Right ventricle myocardium inferior (tissue), 1 donor: ENCODE measurements around the gene JPH4. TPM values are rescaled to one million over a fixed set of nuclear protein-coding genes. Genes with fewer than 3 reads are reported as not detected.
"Not testable (repeated sequence)": the region's sequence is repeated elsewhere in the genome, so short reads cannot be mapped to it uniquely, and the experiment has no call there.

Experiments
- ATAC-seq: fragments of 200-7000 bp; cut with Tn5 transposase; one replicate; pipeline ENCODE4 v1.9.1; 2020; ENCODE audit warnings: mild to moderate bottlenecking, moderate library complexity
- DNase-seq: peaks from one replicate; pipeline ENCODE4 v3.0.0; 2021; ENCODE audit errors: missing footprints
- intact Hi-C: fragments of 100-400 bp; cut with DNase I; formaldehyde crosslinking; loops from one replicate; pipeline ENCODE4 v1.11.0; 2022
- total RNA-seq: library from RNA; stranded (reverse); fragmentation: NEBNext Ultra II Directional; extraction: Animal tissue kit (Norgen Biotek cat#: 25700); gene quantifications from one replicate; pipeline ENCODE4 v1.2.1, GENCODE V29; 2021
- donor health status: DM: no; HTN: yes; CAD: no; lungs with severe emphysema.

JPH4 gene
- total RNA-seq, 1 donor from 2014 or later, result 0.24 TPM

DNA sequence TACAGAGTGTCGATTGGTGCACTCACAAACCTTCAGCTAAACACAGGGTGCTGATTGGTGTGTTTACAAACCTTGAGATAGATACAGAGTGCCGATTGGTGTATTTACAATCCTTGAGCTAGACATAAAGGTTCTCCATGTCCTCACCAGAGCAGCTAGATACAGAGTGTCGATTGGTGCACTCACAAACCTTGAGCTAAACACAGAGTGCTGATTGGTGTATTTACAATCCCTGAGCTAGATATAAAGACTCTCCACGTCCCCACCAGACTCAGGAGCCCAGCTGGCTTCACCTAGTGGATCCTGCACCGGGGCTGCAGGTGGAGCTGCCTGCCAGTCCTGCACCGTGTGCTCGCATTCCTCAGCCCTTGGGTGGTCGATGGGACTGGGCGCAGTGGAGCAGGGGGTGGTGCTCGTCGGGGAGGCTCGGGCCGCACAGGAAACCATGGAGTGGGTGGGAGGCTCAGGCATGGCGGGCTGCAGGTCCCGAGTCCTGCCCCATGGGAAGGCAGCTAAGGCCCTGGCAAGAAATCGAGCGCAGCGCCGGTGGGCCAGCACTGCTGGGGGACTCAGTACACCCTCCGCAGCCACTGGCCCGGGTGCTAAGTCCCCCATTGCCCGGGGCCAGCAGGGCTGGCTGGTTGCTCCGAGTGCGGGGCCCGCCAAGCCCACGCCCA, 6.1 kb upstream of the JPH4 start:
- ATAC-seq, DNase-seq, intact Hi-C loops: not testable (repeated sequence)

DNA sequence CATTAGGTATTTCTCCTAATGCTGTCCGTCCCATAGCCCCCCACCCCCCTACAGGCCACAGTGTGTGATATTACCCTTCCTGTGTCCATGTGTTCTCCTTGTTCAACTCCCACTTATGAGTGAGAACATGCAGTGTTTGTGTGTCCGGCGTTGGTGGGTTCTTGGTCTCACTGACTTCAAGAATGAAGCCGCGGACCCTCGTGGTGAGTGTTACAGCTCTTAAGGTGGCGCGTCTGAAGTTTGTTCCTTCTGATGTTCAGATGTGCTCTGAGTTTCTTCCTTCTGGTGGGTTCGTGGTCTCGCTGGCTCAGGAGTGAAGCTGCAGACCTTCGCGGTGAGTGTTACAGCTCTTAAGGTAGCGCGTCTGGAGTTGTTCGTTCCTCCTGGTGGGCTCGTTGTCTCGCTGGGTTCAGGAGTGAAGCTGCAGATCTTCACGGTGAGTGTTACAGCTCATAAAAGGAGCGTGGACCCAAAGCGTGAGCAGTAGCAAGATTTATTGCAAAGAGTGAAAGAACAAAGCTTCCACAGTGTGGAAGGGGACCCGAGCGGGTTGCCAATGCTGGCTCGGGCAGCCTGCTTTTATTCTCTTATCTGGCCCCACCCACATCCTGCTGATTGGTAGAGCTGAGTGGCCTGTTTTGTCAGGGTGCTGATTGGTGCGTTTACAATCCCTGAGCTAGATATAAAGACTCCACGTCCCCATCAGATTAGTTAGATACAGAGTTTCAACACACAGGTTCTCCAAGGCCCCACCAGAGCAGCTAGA, 5.4 kb upstream of the JPH4 start:
- intact Hi-C loops, ATAC-seq, DNase-seq: not testable (repeated sequence)

DNA sequence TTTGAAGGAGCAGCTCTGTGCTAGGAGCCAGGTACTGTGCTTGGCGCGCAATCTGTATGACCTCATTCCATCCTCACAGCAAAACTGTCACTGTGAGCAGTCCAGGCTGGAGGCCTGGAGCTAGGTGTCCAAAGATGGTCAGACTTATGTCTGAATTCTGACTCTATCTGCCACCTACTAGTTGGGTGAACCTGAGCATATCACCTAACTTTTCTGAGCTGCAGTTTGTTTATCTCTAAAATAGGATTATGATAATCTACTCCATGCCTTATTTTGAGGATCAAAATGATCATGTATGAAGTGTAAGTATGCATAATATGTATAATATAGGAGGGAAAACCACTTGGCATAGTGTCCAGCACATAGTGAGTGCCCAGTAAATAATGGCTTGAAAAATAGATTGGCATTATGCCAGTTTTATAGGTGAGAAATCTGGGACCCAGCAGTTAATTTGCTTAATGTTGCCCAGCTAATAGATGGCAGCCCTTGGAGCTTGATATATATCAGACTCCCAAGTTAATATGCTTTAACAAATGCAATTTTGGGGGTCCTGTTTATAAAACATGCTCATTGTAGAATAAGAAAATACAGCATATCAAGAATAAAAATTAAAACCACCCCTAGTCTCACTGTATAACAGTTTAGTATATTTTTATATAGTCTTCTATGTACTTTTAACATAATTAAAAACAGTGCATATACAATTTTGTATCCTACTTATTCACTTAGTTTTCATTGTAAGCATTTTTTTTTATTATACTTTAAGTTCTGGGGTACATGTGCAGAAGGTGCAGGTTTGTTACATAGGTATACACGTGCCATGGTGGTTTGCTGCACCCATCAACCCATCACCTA, 4.5 kb upstream of the JPH4 start:
- no peak for DNase-seq
- intact Hi-C loops, result no loop called here
- no peak for ATAC-seq

DNA sequence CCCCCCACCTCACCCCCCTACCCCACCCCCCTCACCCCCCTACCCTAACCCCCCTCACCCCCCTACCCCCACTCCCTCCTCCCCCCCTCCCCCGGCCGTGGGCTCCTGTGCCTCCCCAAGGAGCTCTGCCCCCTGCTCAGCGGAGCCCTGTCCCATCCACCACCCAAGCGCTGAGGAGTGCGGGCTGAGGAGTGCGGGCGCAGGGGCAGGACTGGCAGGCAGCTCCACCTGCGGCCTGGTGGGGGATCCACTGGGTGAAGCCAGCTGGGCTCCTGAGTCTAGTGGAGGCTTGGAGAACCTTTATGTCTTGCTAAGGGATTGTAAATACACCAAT, 2.3 kb upstream of the JPH4 start:
- no peak for DNase-seq
- no peak for ATAC-seq
- intact Hi-C loops, result no loop called here

DNA sequence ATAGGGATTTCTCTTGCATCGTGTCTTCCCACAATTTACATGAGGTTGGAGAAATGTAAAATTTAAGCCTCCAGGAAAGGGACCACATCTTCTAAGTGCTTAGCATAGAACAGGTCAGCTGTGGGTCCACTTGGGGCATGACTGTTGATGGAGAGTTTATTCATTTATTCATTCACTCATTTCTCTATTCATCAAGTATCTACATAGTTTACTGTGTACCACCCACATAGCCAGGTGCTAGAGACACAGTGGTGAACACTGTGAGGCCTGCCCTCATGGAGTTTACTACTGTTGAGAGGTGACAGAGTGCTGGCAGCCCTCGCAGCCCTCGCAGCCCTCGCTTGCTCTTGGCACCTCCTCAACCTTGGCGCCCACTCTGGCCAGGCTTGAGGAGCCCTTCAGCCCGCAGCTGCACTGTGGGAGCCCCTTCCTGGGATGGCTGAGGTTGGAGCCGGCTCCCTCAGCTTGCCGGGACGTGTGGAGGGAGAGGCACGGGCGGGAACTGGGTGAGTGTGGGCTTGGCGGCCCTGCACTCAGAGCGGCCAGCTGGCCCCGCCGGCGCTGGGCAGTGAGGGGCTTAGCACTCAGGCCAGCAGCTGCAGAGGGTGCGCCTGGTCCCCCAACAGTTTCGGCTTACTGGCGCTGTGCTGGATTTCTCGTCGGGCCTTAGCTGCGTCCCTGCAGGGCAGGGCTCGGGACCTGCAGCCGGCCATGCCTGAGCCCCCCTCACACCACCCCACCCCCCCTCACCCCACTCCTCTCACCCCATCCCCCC, 1.7 kb upstream of the JPH4 start:
- intact Hi-C loops, result no loop called here
- ATAC-seq (no peak), DNase-seq (no peak)

DNA sequence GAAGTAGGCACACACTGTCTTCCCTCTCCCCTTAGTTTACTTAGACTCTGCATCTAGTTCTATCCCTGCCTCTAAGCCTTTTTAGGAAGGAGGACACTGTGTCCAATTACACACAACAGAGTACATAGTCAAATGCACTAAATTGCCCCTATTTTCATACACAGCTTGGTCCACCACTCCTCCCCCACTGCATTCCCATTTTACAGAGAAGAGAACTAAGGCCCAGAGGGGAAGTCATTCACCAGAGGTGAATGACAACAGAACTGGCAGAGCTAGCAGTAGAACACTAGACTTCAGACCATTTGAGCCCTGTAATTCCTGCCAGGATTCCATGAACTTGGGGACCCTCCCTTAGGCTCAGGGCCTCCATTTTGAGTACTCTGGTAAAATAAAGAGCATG, 1.1 kb upstream of the JPH4 start:
- intact Hi-C loops, result no loop called here
- ATAC-seq (no peak), DNase-seq (no peak)

DNA sequence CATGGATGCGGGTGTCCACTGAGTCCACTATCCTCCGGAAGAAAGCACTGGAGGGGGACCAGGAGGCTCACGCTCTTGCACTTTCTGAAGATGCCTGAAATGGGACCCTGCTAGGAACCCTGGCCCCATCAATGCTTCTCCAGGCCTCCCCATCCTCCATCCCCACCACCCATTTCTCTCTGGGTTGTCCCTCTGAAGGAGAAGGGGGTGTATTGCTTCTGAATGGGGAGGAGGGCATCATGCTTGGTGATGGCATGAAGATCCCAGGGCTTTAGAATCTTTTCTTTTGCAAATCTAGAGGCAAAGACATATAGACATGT, 681 bp upstream of the JPH4 start:
- ATAC-seq, result no peak
- intact Hi-C loops, result no loop called here
- no peak for DNase-seq

DNA sequence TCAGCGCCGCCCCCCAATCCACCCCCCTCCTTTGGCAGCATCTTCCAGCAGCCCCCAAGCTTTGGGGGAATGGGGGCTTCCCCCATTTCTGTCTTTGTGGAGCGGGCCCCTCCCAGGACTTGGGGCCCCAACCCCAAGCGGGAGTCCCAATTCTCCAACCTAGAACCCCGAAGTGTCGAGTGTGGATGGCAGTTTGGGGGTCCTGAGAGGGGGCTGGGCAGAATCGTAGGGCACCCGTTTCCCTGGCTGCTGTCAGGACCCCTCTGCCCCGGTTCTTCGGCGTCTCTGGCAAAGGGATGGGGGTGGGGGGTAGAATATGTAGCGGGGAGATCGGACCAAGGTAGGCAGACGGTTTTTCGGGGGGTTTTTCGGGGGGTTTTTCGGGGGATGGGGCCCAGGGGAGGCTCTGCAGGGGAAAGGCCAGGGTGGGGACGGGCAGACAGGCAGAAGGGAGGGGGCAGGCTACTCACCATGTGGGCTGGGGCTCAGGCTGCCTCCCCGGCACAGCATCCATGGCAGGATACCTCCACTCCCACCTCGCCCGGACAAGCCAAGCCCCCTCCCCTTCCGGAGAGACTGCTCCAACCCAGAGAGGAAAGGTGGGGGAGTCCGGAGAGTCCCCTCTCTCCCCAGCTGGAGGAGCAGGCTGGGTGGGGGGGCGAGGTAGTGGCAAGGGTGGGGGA, 739 bp downstream of the JPH4 start:
- intact Hi-C loops, result no loop called here
- ATAC-seq, result no peak
- DNase-seq, result no peak

DNA sequence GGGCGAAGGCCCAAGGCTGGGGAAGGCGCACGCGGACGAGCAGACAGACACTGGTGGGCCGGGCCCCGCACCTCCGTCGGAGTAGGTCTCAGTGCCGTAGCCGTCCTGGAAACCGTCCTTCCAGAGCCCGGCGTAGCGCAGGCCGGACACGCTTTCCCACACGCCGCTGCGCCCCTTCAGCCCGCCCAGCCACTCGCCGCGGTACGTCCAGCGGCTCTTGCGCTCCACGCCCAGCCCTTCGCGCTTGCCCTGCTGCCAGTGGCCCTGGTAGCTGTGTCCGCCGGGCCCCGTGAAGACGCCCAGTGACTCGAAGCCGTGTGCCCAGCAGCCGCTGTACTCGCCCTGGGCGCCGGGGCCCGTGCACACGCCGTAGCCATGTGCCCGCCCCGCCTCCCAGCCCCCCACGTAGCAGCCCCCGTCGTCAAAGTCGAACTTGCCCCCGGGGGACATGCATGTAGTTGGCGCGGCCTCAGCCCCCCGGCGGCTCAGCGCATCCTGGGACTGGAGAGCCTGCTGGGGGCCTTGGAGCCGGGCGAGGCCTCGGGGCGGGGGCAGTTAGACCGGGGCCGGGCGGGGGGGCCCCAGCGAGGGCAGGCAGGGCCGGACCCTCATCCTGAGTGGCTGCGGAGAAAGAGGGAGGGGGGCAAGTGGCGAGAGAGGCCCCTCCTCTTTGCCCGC, 1.4 kb downstream of the JPH4 start:
- no peak for DNase-seq
- peak; percentile 12 for ATAC-seq
- intact Hi-C loops, result no loop called here

DNA sequence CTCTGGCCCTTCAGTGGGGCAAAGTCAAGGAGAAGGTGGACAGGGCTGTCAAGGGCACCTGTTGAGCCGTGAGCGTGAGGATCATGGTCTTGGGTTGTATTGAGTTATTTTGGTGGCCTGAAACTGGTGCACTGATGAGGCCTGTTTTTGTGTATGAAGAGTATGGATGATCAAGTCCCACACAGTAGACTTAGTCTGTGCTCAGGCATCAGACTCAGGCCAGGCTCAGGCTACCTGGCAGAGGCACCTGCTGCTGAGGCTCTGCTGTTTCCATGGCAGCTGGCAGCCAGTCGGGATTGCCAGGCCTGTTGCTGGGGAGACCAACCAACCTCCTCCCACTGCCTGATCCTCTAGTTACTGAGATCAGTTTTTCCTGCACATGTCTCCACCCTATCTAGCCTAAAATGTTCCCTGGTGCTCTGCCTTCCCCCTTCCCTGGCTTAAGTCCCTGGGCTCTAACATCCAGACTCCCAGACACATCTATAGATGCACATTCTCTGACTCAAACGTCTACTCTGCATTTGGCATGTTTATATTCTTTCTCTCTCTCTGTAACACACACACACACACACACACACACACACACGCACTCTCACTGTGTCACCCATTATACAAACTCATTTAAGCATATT, 5.1 kb downstream of the JPH4 start:
- DNase-seq, result no peak
- intact Hi-C loops, result no loop called here

DNA sequence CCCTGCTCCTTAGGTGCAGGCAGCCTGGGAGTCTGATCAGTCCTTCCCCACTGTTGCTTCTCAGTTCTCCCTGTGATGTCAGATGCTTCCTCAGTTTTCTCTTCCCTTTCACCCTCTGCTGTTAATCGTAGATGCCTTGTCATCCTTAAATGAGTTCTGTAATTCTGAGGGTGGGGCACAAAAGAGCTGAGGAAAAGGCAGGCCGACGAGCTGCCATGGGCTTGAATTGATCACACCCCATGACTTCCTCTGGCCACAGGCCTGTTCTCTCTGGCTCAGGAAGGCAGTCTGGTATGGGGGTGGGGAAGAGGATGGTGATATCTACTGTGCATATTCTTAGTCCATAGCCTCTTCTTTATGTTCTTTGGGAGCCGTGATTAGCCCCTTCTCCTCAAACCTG, 5.8 kb downstream of the JPH4 start:
- DNase-seq (no peak), ATAC-seq (peak; percentile 37)
- intact Hi-C loops, result no loop called here

More for the DNA sequence above, 5.1 kb downstream of the JPH4 start:
- ATAC-seq, result no peak

DNA sequence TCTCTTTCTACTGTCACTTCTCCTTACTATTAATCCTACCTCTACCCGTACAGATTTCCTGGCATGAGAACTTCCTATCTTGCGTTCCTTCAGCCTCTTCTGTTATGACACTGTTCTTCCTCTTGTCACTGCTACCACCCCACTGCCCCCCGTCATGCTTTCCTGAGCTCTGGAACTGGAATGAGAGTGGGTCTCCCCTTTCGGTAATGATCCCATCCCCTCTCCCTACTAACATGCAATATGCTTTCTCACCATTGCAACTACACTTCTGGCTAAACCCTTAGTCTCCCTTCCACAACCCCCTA, 6.1 kb downstream of the JPH4 start:
- DNase-seq, result no peak
- intact Hi-C loops, result no loop called here
- ATAC-seq, result no peak

DNA sequence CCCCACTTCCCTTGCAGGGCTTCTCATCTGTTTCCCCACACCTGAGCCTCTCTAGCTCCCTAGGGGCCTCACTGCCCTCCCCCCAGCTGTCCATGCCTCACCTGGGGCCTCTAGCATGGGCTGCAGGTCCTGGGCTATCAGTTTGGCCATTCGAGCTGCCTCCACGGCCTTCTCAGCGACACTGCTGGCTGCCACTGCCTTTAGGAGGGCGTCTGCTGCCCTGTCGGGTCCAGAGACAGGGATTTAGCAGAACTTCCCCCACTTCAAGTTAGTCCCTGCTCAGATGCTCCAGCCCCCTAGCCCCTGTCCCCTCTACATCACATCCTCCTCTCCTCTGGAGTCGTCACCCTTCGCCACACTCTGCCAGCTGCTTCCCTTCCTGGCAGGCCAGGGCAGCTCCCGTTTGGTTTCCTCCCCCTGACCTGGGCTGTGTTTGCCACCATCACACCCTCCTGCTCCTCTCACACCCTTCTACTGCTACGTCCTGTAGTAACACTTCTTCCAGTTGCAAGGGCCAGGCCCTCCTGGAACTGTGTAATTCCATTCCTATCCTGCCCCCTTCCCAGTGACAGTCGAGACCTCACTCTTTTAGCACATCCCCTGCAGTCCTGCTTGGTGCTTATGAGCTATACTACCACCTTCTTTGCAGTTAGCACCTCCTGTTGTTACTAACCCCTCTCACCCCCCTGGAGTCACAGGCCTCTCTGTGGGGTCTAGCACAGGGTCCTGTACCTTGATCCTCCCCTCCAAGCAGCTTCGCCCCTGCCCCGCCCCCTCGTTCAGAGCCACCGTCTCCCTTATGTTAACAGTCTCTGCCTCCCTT, 6.7 kb downstream of the JPH4 start:
- intact Hi-C loops, result no loop called here
- ATAC-seq (no peak), DNase-seq (no peak)

DNA sequence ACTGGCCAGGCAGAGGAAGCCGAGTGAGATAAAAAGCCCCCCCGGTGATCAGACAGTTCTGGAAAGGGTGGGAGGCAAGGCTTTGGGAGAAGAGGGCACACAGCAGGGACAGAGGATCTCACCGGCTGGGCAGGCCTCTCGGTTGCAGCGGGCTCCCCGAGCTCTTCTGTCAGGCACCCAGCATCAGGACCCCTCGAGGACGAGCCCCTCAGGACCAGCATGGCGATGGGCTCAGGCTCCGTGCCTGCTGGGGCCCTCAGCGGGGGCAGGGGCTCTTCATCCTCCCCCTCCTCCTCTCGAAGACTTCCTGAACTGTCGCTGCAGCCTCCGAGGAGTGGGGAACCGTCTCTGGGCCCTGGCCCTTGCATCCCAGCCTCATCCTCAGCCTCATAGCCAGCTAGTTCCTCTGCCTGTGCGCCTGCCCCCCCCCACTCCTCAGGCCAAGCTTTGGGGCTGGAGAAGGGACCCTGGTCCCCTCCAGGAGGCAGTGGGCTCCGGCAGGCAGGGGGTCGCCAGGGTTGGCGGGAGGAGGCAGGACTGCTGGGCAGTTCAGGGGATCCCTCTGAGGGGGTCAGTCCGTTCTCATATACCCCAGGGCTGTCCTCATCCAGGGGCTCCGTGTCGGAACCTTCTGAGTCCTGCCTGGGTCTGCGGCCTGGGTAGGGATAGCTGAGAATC, 7.6 kb downstream of the JPH4 start:
- intact Hi-C loops, result no loop called here
- no peak for ATAC-seq
- no peak for DNase-seq

DNA sequence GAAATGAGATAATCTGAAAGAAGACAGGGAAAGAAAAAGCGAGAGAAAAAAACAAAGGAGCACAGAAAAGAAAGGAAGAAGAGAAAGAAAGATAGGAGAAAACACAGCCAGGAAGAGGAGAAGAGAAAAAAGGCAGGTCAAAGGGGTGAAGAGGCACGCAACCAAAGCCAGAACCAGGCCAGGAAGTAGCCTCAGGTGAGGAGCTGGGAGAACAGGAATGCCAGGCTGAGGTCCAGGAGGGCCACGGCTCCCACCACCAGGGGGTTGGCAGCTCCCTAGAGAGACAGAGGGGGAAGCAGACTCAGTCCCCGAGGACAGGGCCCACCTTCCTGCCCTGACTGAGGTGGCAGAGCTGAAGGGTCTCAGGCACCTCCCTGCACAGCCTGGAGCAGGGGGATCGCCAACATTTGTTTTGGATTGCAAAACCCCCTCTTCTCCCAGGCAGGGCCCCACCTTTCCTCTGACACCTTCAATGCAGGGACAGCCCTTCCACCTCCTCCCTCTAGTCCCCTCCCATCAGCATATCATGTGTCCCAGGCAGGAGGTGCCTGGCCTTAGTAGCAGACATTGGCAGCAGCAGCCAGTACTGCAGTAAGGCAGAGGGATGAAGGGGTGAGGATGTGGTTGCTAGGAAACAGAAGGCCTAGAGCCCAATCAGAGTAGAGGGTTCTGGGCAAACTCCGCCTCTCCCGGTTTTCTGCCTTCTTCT, 9.0 kb downstream of the JPH4 start:
- DNase-seq (no peak), ATAC-seq (no peak)
- intact Hi-C loops, result loop anchor here (10.0 kb wide), 1 partner anchor 305 kb away; no protein-coding TSS in a partner anchor
